GM12873 (cell line): ENCODE results near the gene PIGB.

Experiments
- TF ChIP-seq, protein P1 (sequence below): IDR thresholded peaks from 2 replicates; pipeline ENCODE4 v1.5.1; 2012; ENCODE audit warnings: low read depth, mild to moderate bottlenecking, moderate library complexity, low read length, control low read depth; ENCODE audit not compliant: insufficient read depth; ENCODE audit errors: missing control alignments

Gene PIGB

DNA sequence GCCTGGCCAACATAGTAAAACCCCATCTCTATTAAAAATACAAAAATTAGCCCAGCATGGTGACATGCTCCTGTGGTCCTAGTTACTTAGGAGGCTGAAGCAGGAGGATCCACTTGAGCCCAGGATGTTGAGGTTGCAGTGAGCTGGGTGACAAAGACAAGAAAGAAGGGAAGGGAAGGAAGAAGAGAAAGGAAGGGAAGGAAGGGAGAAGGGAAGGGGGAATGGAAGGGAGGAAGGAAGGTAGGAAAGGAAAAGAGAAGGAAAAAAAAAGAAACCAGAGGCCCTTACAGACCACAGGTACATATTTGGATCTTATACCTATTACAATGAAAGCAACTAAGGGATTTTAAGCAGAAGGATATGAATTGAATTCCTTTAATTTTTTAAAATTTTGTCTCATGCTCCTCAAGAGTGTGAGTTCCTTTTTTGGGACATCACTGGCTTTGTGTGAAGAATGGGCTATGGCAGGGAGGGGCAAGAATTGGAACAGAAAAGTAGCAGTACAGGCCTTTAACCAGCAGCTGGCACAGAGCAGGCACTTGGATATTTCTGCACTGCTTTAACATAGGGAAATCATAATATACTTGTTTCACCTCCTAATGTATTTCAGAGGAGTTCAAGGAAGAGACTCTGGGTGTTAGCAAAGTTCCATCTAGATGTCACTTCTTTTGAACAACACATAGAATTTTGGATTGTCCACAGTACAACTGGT lies 37.3 kb upstream of the PIGB start:
- TF ChIP-seq, protein P1, sequence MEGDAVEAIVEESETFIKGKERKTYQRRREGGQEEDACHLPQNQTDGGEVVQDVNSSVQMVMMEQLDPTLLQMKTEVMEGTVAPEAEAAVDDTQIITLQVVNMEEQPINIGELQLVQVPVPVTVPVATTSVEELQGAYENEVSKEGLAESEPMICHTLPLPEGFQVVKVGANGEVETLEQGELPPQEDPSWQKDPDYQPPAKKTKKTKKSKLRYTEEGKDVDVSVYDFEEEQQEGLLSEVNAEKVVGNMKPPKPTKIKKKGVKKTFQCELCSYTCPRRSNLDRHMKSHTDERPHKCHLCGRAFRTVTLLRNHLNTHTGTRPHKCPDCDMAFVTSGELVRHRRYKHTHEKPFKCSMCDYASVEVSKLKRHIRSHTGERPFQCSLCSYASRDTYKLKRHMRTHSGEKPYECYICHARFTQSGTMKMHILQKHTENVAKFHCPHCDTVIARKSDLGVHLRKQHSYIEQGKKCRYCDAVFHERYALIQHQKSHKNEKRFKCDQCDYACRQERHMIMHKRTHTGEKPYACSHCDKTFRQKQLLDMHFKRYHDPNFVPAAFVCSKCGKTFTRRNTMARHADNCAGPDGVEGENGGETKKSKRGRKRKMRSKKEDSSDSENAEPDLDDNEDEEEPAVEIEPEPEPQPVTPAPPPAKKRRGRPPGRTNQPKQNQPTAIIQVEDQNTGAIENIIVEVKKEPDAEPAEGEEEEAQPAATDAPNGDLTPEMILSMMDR, result no peak

DNA sequence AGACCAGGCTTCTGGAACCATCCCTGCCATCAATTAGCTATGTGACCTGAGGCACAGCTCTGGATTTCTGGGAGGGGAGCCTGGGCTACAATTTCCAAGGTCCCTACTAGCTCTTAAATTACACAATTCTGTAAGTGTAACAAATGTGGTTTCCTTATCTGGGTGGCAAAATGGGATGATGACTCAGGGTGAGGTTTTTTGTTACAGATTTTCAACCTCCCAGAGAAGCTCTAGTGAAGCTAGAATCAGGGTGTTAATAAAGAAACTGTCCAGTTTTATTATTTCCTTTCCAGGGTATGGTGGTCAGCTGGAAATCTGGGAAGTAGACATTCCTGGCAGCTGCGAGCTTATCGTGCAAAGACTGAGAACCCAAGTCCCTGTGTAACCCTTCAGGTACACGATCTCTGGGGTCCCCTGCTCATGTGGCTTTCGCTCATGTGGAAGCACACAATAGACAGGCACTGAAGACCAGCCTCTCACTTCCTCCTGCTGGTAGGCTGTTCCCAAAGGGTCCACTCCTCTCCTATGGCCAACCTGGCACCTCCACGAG lies 36.7 kb upstream of the PIGB start:
- TF ChIP-seq, protein P1, result no peak

DNA sequence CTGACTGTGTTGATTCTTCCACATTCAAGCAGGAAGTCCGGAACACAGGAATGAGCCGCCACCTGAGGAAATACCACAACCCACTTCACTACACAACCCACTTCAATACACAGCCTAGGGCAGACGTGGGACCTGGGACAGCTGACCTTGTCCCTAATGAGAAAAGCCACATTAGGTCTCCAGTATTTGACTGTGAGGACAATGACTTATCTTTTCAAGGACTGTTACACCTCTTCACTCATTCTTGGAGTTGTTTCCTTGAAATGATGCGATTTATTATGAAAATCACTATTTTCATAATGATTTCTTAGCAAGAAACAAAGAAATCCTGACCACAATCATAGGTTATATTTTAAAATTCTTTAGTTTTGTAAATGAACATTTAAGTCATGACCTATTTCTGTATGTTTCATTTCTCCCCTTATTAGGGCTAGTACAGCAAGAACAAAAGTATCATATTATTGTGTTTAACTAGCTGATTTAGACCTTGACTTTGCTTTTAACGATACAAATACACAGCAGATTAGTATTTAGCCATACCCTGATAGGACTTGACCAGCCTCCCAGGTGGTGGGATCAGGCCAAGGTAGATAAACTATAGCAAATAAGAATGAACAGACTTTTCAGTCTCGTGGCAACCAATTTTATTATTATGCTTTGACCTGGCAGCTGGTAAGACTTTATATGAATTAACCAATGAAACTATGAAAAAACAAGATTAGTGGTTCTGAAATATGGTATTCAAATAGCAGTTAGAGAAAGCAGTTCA lies 35.5 kb upstream of the PIGB start:
- TF ChIP-seq, protein P1, result no peak

DNA sequence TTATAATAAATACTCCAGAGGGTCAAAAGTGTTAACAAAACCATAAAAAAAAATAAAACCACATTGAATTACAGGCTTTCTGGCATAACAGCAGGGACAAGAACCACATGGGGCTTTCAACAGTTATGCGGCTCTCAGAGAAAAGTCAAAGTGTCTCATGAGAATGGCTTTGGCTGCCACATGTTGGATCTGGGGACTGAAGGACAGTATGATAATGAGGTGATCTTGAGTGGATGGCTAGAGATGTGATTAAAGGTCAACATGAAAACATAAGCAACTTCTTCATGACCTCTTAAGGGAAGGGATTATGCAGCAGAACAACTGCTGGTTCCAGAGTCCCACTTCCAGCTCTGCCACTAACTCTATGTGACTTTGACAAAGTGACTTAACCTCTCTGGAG lies 34.6 kb upstream of the PIGB start:
- TF ChIP-seq, protein P1, result no peak

DNA sequence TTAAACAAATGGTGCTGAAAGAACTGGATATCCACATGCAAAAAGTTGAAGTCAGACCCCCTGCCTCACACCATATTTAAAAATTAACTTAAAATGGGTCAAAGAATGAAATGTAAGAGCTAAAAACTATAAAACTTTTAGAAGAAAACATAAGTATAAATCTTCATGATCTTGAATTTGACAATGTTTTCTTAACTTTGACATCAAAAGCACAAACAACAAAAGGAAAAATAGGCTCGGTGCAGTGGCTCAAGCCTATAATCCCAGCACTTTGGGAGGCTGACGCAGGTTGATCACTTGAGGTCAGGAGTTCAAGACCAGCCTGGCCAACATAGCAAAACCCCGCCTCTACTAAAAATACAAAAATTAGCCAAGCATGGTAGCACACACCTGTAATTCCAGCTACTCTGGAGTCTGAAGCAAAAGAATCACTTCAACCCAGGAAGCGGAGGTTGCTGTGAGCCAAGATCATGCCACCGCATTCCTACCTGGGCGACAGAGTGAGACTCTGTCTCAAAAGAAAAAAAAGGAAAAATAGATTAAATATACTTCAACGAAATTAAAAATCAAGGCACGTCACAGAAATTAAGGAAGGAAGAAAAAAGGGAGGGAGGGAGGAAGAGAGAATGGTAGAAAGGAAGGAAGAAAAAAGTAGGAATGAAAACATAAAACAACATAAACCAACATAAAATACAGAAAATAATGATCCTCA lies 30.9 kb upstream of the PIGB start:
- TF ChIP-seq, protein P1, result no peak

DNA sequence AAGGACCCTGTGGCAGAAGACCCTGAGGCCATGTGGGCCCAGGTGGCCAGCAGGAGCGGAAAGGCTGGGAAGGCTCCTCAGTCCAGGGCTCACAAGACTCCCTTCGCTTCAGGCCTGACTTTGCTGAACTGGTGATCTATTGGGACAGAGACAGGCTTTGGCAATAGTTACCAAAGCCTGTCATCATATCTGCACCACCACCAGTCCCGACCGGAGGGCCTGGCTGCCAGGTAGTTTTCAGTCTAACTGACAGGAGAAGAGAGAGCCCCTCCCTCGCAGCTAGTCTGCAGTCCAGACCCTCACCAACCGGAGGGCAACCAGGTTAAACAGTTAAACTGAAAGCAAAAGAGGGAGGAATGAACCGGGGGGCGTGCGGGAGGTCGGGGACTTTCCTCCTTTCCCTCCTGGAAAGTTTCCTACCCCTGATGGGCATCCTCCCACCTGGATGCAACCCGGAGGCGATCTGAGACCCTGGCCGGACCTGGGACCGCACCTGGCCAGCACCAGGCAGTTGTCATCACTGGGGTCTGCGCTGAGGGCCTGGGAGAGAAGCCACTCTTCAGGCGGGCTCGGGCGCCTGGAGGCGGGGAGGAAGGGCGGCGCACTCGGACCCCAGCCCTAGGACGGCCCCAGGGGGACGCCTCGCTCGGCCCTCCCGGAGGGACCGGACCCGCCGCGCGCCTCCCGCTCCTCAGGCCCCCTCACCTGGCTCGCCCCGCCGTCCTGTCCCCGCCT lies 29.8 kb upstream of the PIGB start:
- TF ChIP-seq, protein P1, result no peak
